GM21381 (cell line): ENCODE data around the gene PAGR1.
"Not testable (repeated sequence)": the region's sequence is repeated elsewhere in the genome, so short reads cannot be mapped to it uniquely, and the experiment has no call there.

Experiments
- ATAC-seq: cut with Tn5 transposase; IDR thresholded peaks from one replicate; pipeline ENCODE4 v1.9.1; 2021; ENCODE audit warnings: mild to moderate bottlenecking, moderate library complexity; ENCODE audit not compliant: unreplicated experiment

Gene PAGR1

DNA sequence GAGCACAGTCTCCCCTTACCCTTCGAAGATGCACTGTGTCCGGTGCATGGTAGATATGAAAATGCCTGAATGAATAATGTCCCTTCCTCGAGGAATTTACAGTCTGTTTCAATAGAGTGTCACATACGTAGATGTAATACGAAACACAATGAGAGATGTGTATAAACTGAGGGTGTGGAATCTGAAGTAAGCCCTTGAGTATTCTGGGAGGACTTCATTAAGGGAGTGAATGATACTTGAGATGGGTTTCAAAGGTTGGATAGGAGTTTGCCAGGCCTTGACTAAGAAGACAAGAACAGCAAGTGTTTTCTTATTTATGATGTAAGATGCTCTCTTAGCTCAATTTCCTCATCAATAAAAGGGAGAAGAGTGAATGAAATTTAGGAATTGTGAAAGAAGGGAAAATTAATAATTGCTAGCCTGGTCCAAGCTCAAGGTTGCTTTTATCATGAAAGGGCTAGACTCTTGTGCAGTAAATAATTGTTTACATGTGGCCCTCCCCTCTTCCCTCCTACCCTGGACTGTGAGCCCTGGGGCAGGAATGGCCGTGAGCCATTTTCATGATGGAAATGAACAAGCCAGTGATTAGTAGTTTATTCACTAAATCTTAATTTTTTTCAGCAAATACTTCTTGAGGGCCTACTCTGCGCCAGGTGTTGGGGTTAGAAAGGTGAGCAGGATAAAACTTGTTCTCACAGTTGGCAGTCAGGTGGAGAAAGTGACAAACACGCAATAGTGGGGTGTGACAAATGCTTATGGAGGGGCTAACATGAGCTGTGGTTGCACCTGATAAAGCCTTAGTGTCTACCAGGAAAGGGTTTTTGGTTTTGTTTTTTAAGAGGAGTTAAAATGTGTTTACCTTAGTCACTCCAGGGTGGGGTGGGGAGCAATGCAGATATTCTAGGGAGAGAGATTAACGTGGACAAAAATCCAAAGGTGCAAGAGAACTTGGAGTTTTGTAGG lies 23.8 kb upstream of the PAGR1 start:
- no peak for ATAC-seq

DNA sequence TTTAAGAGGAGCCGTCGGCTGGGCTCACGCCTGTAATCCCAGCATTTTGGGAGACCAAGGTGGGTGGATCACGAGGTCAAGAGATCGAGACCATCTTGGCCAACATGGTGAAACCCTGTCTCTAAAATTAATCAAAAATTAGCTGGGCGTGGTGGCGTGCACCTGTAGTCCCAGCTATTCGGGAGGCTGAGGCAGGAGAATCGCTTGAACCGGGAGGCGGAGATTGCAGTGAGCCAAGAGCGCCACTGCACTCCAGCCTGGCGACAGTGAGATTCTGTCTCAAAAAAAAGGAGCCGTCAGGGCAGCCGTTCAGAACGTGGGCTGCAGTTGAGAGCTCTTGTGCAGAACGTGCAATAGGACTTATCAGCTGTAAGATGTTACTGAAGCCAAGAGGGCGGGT lies 22.8 kb upstream of the PAGR1 start:
- ATAC-seq: not testable (repeated sequence)

DNA sequence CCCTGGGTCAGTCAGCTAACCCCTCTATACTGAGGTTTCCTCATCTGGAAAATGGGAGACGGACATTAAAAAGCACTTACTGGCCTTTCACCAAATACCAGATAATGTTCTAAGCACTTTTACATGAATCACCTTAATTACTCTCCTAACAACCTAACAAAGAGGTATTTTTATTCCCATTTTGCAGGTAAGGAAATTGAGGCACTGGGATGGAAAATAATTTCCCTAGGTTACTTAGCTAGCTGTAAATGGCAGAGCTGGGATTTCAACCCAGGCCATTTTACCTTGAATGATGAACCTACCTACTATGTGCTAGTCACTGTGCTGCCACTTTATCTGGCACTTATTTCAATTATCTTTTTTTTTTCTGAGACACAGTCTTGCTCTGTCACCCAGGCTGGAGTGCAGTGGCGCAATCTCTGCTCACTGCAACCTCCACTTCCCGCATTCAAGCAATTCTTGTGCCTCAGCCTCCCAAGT lies 21.7 kb upstream of the PAGR1 start:
- ATAC-seq: no peak

DNA sequence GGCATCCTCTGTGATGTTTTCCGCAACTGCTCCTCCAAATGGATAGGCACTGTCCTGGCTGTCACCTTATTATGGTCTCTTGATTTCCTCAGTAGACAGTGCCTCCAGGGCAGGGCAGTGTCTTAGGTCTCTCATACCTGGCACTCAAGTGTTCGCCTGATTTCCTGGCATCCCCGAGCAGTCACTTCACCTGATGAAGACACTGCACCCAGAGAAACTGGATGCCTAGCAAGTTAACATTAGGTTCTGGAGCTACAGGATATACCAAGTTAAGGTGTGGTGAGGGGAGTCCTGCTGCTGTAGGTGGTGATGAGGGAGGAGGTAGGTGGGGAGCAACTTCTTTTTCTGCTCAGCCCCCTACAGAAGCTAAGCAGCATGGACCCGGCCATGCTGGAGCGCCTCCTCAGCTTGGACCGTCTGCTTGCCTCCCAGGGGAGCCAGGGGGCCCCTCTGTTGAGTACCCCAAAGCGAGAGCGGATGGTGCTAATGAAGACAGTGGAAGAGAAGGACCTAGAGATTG lies 13.5 kb upstream of the PAGR1 start:
- no peak for ATAC-seq

DNA sequence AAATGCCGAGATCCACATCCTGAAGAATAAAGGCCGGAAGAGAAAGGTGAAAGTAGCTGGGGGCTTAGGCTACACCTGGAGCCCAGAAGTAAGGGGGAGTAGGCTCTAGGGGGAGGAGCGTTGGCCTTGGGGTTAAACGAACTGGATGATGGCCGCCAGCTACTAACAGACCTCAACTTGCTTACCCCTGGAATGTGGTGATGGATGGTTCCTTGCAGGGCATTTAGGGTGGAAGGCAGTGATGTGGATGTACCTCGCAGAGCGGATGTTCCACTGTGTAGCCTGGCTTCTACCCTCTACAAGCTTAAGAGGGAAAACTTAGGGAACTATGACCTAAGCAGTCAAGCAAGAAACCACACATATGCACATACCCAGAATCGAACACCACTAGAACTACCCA lies 11.9 kb upstream of the PAGR1 start:
- ATAC-seq: no peak

DNA sequence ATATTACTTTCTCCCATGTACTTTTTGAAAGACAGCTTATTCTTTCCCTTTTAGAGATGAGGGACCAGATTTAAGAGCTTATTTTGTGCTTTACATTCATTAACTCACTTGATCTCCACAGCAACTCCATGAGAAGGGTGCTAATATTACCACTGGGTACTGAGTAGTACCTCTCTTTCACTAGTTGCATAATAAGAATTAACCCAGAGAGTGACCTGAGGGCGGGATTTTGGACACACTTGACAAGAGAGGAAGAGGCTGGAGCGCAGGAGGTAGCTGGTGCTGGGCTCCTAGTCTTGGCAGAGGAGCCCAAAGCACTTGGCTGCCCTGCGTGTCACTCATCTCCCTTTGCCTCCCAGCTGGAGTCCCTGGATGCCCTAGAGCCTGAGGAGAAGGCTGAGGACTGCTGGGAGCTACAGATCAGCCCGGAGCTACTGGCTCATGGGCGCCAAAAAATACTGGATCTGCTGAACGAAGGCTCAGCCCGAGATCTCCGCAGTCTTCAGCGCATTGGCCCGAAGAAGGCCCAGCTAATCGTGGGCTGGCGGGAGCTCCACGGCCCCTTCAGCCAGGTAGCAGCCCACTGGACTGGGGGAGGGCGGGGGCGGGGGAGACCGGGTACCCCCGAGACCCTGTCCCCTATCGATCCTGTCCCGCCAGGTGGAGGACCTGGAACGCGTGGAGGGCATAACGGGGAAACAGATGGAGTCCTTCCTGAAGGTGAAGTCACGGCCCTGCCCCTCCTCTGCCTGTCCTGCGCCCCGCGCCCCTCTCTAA lies 11.3 kb upstream of the PAGR1 start:
- no peak for ATAC-seq

DNA sequence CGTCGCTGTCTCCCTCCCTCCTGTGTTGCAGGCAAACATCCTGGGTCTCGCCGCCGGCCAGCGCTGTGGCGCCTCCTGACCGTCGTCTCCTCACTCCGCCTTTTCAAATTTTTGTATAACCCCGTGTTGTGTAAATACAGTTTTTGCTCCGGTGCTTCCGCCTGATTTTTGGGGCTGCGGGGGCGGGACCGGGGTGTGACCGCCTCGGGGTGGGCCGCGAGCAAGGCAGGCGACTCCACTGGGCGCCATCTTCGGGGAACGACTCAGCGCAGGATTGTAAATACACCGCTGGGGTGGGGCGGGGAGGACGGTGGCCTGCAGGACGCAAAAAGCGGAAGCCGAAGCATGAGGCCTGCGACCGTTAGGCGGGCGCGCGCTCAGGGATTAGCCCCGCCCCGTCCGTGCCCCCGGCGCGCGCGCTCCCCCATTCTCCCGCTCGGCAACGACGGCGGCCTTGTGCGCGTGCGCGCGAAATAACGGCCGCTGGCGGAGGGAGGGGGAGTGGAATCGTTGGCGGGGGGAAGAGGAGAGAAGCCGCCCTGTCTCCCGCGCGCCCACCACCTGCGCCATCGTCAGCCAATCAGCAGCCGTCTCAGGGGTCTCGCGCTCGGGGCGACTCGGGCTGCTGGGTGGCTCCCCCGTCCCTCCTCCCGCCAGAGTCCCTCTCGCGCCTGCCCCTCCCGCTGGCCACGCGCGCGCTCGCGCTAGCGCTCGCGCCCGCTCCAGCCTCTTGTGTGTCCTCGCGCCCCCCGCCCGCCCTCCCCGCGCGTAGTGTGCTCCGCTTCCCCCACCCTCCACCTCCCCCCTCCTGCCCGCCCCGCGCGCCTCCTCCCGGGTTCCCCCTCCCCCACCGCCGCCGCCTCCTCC lies 10.5 kb upstream of the PAGR1 start:
- peak; percentile 52 for ATAC-seq

DNA sequence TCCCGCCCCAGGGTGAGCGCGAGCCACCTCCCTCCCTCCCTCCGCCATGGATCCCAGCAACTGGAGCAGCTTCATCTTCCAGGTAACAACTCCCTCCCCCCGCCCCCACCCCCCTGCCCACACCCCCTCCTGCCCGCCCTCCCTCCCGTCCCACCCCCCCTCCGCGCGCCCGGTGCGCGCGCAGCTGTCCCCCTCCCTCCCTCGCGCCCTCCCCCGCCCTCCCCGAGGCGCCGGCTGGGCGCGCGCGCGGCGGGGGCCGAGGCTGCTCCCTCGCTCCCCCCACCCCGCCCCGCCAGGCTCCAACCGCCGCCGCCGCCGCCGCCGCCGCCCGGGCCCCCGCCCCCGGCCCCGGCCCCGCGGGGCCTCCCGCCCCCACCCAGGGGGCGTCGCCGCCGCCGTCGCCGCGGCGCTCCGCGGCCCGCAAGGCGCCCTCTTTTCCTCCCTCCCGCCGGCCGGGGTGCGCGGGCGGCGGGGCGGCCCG lies 9.8 kb upstream of the PAGR1 start, which contains the start of gene MAZ:
MAZ (plus strand) TSS at position 431 of the 481 bp plus-strand sequence. CDS start 173 bp downstream, outside the sequence.
- no peak for ATAC-seq

DNA sequence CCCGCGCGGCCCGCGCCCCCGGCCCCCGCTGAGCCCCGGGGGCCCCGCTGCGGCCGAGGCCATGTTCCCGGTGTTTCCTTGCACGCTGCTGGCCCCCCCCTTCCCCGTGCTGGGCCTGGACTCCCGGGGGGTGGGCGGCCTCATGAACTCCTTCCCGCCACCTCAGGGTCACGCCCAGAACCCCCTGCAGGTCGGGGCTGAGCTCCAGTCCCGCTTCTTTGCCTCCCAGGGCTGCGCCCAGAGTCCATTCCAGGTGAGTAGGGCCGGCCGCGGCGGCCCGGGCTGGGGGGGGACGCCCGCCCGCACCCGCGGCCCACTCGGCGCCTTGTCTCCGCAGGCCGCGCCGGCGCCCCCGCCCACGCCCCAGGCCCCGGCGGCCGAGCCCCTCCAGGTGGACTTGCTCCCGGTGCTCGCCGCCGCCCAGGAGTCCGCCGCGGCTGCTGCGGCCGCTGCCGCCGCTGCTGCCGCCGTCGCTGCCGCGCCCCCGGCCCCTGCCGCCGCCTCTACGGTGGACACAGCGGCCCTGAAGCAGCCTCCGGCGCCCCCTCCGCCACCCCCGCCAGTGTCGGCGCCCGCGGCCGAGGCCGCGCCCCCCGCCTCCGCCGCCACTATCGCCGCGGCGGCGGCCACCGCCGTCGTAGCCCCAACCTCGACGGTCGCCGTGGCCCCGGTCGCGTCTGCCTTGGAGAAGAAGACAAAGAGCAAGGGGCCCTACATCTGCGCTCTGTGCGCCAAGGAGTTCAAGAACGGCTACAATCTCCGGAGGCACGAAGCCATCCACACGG lies 9.1 kb upstream of the PAGR1 start:
- ATAC-seq: no peak

DNA sequence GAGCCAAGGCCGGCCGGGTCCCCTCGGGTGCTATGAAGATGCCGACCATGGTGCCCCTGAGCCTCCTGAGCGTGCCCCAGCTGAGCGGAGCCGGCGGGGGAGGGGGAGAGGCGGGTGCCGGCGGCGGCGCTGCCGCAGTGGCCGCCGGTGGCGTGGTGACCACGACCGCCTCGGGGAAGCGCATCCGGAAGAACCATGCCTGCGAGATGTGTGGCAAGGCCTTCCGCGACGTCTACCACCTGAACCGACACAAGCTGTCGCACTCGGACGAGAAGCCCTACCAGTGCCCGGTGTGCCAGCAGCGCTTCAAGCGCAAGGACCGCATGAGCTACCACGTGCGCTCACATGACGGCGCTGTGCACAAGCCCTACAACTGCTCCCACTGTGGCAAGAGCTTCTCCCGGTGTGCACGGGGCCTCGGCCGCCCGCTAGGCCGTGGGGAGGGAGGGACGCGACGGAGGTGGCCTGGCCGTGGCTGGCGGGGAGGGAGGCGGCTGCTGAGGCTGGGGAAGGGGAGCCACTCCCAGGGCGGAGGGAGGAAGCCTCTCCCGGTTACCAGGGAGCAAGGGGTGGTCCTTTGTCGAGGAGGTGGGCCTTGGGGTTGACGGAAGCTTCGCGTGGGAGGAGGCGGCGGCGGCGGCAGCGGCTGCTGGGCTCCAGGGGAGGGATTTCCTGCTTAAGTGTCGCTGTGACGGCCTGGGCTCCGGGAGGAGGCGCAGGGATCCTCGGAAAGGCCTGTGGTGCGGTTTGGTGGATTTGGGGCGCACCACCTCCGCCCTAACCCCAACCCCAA lies 8.3 kb upstream of the PAGR1 start:
- no peak for ATAC-seq

DNA sequence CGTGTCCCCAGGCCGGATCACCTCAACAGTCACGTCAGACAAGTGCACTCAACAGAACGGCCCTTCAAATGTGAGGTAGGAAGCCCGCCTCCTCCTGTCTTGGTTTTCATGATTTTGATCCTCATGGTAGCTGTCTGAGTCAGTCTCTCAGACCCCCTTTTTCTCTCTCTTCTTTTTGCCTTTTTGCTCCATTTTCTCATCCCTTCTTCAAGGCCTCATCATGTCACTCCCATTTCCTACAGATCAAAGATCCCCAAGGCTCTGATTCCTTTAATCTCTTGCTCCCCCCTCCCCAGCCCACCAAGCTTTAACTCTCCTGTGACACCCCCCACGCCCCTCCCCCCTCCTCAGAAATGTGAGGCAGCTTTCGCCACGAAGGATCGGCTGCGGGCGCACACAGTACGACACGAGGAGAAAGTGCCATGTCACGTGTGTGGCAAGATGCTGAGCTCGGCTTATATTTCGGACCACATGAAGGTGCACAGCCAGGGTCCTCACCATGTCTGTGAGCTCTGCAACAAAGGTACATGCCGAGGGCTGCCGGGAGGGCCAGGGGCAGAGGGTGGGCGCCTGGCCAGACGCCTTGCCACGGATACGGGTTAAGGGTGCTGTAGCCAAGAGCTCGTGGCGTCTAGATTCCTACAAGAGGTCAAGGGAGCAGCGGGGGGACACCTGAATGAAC lies 7.6 kb upstream of the PAGR1 start:
- ATAC-seq: no peak

DNA sequence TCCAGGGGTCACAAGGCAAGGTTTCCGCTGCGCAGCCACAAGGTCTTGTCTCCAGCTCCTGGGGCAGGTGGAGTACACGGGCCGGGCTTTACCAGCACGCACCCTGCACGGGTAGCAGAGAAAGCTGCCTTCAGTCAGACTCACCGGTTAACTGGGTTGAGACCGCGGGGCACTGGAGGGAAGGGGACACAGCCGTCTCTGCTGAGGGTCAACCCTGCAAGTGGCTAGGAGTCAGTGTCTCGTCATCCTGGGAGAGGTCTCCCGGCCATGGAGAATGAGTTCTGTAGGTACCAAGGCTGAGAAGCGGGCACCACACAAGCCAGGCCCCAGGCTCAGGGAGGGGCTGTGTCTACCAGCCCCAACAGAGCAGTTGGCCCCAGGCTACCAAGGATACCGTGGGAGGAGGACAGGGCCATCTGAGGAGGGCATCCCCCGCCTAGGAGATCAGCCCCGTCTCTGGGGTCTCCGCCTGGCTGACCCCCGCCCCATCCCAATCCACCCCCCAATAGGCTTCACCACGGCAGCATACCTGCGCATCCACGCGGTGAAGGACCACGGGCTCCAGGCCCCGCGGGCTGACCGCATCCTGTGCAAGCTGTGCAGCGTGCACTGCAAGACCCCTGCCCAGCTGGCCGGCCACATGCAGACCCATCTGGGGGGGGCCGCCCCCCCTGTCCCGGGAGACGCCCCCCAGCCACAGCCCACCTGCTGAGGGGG lies 6.8 kb upstream of the PAGR1 start:
- ATAC-seq: no peak

DNA sequence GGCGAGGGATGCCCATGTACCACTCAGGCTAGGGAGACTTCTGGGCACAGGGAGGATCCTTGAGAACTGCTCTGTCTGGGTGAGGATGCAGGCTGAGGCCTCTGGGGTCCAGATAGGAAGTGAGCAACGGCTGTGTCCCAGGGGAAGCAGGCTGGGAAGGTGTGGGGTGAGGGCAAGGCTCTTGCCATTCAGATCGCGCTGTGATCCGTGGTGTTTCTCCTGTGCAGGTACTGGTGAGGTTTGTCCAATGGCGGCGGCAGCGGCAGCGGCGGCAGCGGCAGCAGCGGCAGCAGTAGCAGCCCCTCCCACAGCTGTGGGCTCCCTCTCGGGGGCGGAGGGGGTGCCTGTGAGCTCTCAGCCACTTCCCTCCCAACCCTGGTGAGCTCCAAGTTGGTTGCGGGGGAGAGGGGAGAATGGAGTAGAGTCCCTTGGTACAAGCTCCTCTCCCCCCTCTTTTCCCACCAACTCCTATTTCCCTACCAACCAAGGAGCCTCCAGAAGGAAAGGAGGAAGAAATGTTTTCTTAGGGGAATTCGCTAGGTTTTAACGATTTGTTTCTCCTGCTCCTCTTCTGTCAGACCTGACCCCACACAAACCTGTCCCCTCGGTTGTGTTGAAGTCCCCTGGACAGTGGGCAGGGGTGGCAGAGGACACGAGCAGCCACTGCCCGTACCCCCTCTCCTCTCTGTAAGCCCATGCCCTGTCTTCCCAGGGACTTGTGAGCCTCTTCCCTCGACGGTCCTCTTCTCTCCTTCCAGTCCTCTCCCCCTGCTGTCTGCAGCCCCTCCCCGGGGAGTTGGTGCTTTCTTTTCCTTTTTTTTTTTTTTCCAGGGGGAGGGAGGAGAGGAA lies 5.9 kb upstream of the PAGR1 start:
- no peak for ATAC-seq

DNA sequence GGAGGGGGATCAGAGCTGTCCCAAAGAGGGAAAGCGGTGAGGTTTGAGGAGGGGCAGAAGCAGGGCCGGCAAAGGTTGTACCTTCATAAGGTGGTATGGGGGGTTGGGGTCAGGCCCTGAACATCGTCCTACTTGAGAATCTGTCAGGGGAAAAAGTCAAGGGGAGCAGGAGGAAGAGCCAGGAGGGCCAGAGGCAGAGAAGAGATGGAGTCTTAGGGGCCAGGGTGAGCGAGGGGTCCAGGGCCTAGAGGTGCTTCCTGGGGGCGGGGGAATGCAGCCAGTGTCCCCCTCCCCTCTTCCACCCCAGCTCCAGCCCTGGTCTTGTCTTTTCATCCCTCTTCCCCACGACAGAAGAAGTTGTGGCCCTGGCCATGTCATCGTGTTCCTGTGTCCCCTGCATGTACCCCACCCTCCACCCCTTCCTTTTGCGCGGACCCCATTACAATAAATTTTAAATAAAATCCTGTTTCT lies 5.2 kb upstream of the PAGR1 start:
- ATAC-seq: no peak

DNA sequence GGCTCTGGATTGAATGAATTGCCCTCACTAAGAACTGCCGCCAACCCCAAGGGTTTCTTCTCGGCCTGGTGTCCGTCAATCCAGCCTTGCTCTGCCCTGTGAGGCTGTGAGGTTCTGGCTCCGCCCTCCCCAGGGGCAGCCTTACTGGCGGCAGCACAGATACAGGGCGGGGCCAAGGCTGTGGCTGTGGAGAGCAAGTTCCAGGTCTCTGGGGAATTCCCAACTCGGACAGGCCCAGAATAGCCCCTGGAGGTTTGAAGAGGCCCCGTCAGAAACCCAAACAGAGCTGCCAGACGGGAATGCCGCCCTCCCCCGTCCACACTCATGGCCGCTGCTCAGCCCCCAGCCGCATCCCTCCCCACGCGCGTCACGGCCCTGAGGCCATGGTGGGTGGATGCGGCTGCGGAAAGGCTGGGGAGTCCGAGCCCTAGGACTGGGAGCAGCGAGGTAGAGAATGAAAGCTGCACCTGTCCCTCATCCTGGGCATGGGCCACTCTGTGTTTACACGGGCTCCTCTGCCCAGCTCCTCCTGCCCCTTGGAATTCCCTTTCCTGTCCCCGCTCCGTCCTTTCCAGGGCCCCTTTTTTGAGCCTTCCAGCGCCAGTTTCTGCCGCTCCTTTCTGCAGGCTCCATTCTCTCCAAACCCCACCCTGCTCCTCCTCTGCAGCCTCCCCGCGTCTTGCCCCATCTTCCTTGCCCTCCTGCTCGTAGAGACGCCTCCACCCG lies 4.6 kb upstream of the PAGR1 start:
- no peak for ATAC-seq
